Fibroblast of mammary gland (primary cell): ENCODE results near the gene HTRA3.
A peak's percentile ranks its signal among the peaks of the same experiment; 100 is the strongest.

Experiments
- DNase-seq: peaks from one replicate; pipeline ENCODE4 v3.0.0-alpha.2; 2010; ENCODE audit warnings: low read depth
- H3K4me3 ChIP-seq: 2 replicates; pipeline ENCODE4 v1.5.1; 2011; ENCODE audit warnings: low read depth, mild to moderate bottlenecking, low read length, moderate library complexity; ENCODE audit not compliant: control insufficient read depth
- TF ChIP-seq, protein P1 (sequence below): conservative IDR thresholded peaks from 2 replicates; pipeline ENCODE4 v1.5.1; 2011; ENCODE audit warnings: low read depth, low read length, inconsistent platforms; ENCODE audit not compliant: control insufficient read depth, insufficient read depth

HTRA3 gene

DNA sequence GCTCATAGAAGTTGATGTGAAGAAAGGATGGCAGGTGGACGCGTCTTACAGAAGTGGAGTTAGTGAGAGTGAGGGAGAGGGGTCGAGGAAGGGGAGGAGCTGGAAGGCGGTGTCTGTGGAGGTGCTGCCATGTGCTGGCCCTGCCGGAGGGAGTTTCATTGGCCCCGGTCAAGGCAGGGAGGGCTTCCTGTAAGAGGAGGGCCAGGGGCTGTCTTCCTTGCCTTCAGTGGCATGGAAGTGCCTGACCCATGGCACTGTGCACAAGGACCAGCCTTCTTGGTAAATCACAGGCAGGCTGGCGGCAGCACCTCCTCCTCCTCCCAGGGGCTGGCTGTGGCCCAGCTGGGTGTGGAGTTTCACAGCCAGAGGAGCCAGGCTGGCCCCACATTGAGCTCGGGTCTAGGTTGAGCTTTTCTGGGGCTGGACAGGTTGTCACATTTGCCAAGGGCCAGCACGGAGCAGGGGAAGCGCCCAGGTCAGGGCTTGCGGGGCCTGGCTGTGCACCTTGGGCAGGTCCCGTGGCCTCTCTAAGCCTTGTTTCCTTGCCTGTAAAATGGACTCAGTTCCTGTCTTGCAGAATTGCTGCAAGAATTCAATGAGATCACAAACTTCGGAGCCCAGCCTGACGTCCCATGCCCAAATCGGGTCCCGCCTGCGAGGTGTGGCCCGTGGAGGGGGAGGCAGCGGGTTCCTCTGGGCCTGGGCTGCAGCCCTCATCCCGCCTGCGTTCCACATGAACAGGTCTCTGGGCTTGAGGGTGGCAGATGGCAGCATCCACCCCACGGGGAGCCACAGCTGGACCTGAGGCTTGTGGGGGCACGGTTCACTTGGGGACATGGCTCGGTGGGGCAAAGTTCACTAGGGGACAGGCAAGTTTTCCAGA lies 7.0 kb downstream of the HTRA3 start:
- DNase-seq = peak; percentile 23
- TF ChIP-seq, protein P1, sequence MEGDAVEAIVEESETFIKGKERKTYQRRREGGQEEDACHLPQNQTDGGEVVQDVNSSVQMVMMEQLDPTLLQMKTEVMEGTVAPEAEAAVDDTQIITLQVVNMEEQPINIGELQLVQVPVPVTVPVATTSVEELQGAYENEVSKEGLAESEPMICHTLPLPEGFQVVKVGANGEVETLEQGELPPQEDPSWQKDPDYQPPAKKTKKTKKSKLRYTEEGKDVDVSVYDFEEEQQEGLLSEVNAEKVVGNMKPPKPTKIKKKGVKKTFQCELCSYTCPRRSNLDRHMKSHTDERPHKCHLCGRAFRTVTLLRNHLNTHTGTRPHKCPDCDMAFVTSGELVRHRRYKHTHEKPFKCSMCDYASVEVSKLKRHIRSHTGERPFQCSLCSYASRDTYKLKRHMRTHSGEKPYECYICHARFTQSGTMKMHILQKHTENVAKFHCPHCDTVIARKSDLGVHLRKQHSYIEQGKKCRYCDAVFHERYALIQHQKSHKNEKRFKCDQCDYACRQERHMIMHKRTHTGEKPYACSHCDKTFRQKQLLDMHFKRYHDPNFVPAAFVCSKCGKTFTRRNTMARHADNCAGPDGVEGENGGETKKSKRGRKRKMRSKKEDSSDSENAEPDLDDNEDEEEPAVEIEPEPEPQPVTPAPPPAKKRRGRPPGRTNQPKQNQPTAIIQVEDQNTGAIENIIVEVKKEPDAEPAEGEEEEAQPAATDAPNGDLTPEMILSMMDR = no peak
- no peak overlapping the region for H3K4me3 ChIP-seq

- no peak overlapping the region for H3K4me3 ChIP-seq
- DNase-seq = no peak
- TF ChIP-seq, protein P1 = no peak
These were observed 7.9 kb downstream of the HTRA3 start for GRCh38 chr4:8277356-8278008.

GRCh38 chr4:8278009-8278395 lies 8.4 kb downstream of the HTRA3 start:
- TF ChIP-seq, protein P1 = no peak
- no peak overlapping the region for H3K4me3 ChIP-seq
- peak; percentile 42 for DNase-seq

GRCh38 chr4:8278421-8279287 lies 9.1 kb downstream of the HTRA3 start:
- DNase-seq = peak; percentile 86
- no peak overlapping the region for H3K4me3 ChIP-seq
- TF ChIP-seq, protein P1 = no peak

DNA sequence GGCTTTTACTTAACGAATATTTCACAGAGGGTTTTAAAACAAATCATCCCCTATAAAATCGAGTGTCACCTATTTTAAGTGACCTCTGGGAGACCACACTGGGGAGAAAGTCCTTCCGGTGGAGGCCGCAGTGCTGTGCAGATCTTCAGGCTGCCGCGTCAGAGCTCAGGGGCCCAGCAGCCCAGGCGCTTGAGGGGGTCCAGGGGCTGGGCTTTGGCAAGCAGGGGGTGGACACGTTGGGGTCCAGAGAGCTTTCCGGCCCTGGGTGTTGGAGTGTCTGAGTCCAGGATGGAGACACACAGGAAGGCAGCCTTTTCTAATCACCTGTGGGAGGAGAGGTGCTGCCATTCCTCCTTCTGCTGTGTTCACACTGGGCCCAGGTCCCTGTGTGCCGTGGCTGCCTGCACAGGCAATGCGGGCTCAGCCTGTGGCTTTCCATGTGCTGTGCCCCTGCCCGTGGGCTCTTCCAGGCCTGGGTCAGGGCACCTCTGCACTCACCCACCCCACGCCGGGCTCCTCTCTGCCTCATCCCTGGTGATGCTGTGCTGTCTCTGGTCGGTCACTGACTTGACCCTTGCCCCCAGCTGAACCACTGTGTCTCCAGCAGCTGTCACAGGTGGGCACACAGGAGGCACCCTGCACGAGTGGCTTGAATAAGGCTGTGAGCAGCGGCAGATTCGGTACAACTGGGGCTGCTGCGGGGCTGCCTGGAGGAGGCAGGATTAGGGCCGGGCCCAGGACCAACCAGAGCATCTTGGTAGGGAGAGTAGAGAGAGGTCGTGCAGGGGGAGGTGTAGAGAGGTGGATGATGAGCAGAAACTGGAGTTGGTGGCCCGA lies 10.0 kb downstream of the HTRA3 start:
- no peak for DNase-seq
- TF ChIP-seq, protein P1 = no peak

DNA sequence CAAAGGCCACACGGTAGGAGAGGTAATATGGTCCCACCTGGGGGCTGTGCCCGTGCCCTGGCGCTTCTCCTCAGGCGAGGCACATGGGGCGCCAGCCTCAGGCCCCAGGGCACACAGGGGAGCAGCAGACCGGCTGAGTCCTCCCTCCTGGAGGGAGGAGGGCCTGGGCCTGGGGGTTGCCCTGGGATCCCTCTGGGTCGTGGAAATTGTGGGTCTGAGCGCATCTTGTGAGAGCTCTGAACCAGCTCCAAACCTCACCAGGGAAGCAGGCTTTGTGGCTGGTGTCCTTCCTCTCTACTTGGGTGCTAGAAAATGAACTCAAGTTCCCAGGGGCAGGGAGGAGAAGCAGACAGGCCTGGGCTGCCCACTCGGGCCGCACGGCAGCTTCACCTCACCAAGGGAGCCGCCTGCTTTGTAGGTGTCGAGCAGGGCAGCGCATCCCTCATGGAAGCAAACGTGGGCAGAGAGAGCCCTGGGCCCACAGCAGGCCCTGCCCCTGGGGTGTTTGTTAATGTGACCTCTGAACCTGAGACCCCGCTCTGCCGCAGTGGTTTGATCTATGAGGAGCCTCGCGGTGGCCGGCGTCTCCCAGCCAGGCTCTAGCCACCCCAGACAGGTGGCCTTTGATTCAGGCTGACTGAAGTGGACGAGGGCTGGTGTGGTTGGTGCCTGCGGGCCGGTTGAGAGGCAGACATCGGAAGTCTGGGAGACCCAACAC lies 10.8 kb downstream of the HTRA3 start:
- H3K4me3 ChIP-seq = no peak overlapping the region
- TF ChIP-seq, protein P1 = no peak
- DNase-seq = no peak

More for the DNA sequence above, 10.0 kb downstream of the HTRA3 start:
- H3K4me3 ChIP-seq = no peak overlapping the region
